K562 (cell line): ENCODE data around the gene TULP1. TPM values are rescaled to one million over a fixed set of nuclear protein-coding genes. Genes with fewer than 3 reads are reported as not detected.

Experiments used
- HMG20A ChIP-seq: fragments of 450-650 bp; formaldehyde crosslinking; conservative IDR thresholded peaks from 2 replicates; pipeline ENCODE4 v1.4.0; 2020; ENCODE audit warnings: mild to moderate bottlenecking, mixed read lengths
- HMG20B ChIP-seq: fragments of 250-450 bp; sonication (Bioruptor Pico); IDR thresholded peaks from 2 replicates; pipeline ENCODE4 v1.5.0; 2021; ENCODE audit warnings: mild to moderate bottlenecking
- ILK ChIP-seq: fragments of 450-650 bp; IDR thresholded peaks from 2 replicates; pipeline ENCODE4 v1.6.1; 2016; ENCODE audit warnings: missing genetic modification characterization, low read depth, mild to moderate bottlenecking, missing compliant biosample characterization, moderate library complexity, borderline replicate concordance
- IRF2 ChIP-seq: sonication (generic); formaldehyde crosslinking; IDR thresholded peaks from 2 replicates; pipeline ENCODE4 v1.8.1; 2022; ENCODE audit warnings: mild to moderate bottlenecking, missing genetic modification reagents
- MCM3 ChIP-seq: fragments of 450-650 bp; IDR thresholded peaks from 2 replicates; pipeline ENCODE4 v1.6.1; 2016
- PHF21A ChIP-seq: fragments of 450-650 bp; IDR thresholded peaks from 2 replicates; pipeline ENCODE4 v1.6.1; 2017; ENCODE audit warnings: low read depth, borderline replicate concordance
- RCOR1 ChIP-seq, 2 experiments: IDR thresholded peaks; 2 replicates each; pipeline ENCODE4 v1.6.1; 2012; ENCODE audit warnings: low read depth in 2 of 2, low read length in 2 of 2, borderline replicate concordance in 1 of 2, improper control_type of control experiment in 1 of 2
- RHOXF2B ChIP-seq: fragments of 250-450 bp; sonication (Bioruptor Pico); conservative IDR thresholded peaks from 2 replicates; pipeline ENCODE4 v1.5.1; 2021
- TAL1 ChIP-seq: fragments of 450-650 bp; IDR thresholded peaks from 2 replicates; pipeline ENCODE4 v1.6.1; 2016; ENCODE audit warnings: mild to moderate bottlenecking
- XRCC3 ChIP-seq: fragments of 450-650 bp; IDR thresholded peaks from 2 replicates; pipeline ENCODE4 v1.6.1; 2017; ENCODE audit warnings: mild to moderate bottlenecking, moderate library complexity
- ZKSCAN8 ChIP-seq: fragments of 200-800 bp; sonication (Bioruptor generic); IDR thresholded peaks from 2 replicates; pipeline ENCODE4 v1.6.1; 2016; ENCODE audit warnings: missing genetic modification characterization, missing compliant biosample characterization
- ZNF696 ChIP-seq: fragments of 250-450 bp; sonication (Bioruptor Pico); conservative IDR thresholded peaks from 2 replicates; pipeline ENCODE4 v1.4.0; 2020; ENCODE audit warnings: mild to moderate bottlenecking, moderate library complexity
- polyA plus RNA-seq, 8 experiments: library from polyadenylated mRNA; depleted of rRNA in 4 of 8; stranded (reverse) in 5 of 8; unstranded in 3 of 8; fragments of >200 nt; fragmentation: Nextera tagmentation in 2 of 8; fragmentation: Illumina TruSeq in 1 of 8; extraction: Ambion mirVana in 2 of 8; extraction: Trizol in 1 of 8; gene quantifications; 2 replicates each; pipeline versions ENCODE4 v1.2.1 to v1.2.3, GENCODE V29; 2011 to 2014; ENCODE audit warnings: inconsistent platforms in 1 of 8, missing spikeins in 1 of 8
- total RNA-seq, 7 experiments: library from RNA; depleted of rRNA in 6 of 7; stranded (reverse); fragments of >200 nt in 6 of 7; fragmentation: Illumina TruSeq in 2 of 7; extraction: Trizol in 2 of 7; gene quantifications; 2 replicates each; pipeline versions ENCODE4 v1.2.1 to v1.2.3, GENCODE V29; 2011 to 2021; ENCODE audit warnings: low replicate concordance in 1 of 7
- TF ChIP-seq, protein P1 (sequence below): fragments of 450-650 bp; IDR thresholded peaks from 2 replicates; pipeline ENCODE4 v1.6.1; 2016; ENCODE audit warnings: antibody characterized with exemption
- TF ChIP-seq, protein P2 (sequence below), 3 experiments: IDR thresholded peaks in 2 of 3; conservative IDR thresholded peaks in 1 of 3; 2 replicates each; pipeline ENCODE4 v1.5.1; 2011 to 2012; ENCODE audit warnings: low read length in 3 of 3, mild to moderate bottlenecking in 3 of 3, control low read depth in 2 of 3, improper control_type of control experiment in 1 of 3, inconsistent platforms in 1 of 3, low read depth in 1 of 3, mixed read lengths in 1 of 3, moderate library complexity in 1 of 3; ENCODE audit not compliant: insufficient read depth in 2 of 3
- TF ChIP-seq, protein P3 (sequence below): sonication (generic); formaldehyde crosslinking; IDR thresholded peaks from 2 replicates; pipeline ENCODE4 v1.8.0; 2022; ENCODE audit warnings: mild to moderate bottlenecking, missing genetic modification reagents
- TF ChIP-seq, protein P4 (sequence below): sonication (generic); formaldehyde crosslinking; IDR thresholded peaks from 2 replicates; pipeline ENCODE4 v1.8.1; 2023; ENCODE audit warnings: mild to moderate bottlenecking, missing genetic modification reagents
- TF ChIP-seq, protein P5 (sequence below): fragments of 250-450 bp; sonication (Bioruptor Pico); IDR thresholded peaks from 2 replicates; pipeline ENCODE4 v1.5.0; 2020; ENCODE audit warnings: mild to moderate bottlenecking, borderline replicate concordance

The TULP1 gene
- total and polyA plus RNA-seq, 9 of the 15 experiments (the other 6 are each of a cell fraction or from before 2014, with no cell fraction given) = 0.06 to 0.17 (median 0.09) TPM; not detected in 6

DNA sequence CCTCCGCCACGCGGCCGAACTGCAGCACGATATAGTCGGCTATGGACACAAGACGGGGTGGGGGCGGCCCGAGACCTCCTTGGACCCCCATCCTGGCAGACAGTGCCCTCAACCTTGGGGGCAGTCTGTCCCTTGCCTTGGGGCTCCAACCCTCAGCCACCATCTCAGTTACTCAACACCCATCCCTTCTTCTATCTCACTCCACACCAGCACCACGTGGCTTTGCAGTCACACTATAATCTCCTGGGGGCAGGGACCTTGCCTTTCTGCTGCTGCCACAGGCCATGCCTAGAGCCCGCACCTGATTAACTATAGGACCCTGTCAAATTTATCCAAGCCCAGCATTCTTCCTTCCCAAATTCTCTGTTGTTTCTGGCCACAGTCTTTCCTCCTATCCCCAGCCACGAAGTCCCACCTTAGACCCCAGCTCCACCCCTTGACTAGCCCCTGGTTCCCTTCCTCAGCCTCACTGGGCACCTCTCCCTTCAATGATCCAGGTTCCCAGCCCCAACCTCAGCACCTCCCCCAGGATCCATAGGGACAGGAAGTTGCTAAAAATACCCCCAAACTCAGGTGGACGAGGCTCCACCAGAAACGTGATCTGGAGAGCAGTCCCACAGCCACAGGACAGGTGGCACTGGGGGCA, 14.2 kb downstream of the TULP1 start (continued):
- TF ChIP-seq HMG20B (CRISPR knock-in tag) (no peak), RCOR1 (IDR thresholded peaks at IDR 0.05; ENCODE audit: borderline replicate concordance in 1 of 2, low read depth in 2 of 2, low read length in 2 of 2) (no peak), ZKSCAN8 (CRISPR knock-in tag) (no peak), MCM3 (no peak), XRCC3 (no peak), ILK (no peak), TAL1 (no peak; the same call in 1 of the 2 replicates), IRF2 (CRISPR knock-in tag) (no peak), RHOXF2B (CRISPR knock-in tag) (no peak), PHF21A (no peak), HMG20A (no peak), ZNF696 (CRISPR knock-in tag) (no peak)
- TF ChIP-seq, protein P1, sequence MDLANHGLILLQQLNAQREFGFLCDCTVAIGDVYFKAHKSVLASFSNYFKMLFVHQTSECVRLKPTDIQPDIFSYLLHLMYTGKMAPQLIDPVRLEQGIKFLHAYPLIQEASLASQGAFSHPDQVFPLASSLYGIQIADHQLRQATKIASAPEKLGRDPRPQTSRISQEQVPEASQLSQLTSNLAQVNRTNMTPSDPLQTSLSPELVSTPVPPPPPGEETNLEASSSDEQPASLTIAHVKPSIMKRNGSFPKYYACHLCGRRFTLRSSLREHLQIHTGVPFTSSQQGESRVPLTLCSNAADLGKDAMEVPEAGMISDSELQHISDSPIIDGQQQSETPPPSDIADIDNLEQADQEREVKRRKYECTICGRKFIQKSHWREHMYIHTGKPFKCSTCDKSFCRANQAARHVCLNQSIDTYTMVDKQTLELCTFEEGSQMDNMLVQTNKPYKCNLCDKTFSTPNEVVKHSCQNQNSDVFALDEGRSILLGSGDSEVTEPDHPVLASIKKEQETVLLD = no peak
- TF ChIP-seq, protein P2, sequence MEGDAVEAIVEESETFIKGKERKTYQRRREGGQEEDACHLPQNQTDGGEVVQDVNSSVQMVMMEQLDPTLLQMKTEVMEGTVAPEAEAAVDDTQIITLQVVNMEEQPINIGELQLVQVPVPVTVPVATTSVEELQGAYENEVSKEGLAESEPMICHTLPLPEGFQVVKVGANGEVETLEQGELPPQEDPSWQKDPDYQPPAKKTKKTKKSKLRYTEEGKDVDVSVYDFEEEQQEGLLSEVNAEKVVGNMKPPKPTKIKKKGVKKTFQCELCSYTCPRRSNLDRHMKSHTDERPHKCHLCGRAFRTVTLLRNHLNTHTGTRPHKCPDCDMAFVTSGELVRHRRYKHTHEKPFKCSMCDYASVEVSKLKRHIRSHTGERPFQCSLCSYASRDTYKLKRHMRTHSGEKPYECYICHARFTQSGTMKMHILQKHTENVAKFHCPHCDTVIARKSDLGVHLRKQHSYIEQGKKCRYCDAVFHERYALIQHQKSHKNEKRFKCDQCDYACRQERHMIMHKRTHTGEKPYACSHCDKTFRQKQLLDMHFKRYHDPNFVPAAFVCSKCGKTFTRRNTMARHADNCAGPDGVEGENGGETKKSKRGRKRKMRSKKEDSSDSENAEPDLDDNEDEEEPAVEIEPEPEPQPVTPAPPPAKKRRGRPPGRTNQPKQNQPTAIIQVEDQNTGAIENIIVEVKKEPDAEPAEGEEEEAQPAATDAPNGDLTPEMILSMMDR (IDR thresholded peaks at IDR 0.05 in 2 of 3, conservative IDR thresholded peaks at IDR 0.05 in 1 of 3; ENCODE audit: insufficient read depth in 2 of 3, low read depth in 1 of 3, low read length in 3 of 3) = no peak
- TF ChIP-seq, protein P3, sequence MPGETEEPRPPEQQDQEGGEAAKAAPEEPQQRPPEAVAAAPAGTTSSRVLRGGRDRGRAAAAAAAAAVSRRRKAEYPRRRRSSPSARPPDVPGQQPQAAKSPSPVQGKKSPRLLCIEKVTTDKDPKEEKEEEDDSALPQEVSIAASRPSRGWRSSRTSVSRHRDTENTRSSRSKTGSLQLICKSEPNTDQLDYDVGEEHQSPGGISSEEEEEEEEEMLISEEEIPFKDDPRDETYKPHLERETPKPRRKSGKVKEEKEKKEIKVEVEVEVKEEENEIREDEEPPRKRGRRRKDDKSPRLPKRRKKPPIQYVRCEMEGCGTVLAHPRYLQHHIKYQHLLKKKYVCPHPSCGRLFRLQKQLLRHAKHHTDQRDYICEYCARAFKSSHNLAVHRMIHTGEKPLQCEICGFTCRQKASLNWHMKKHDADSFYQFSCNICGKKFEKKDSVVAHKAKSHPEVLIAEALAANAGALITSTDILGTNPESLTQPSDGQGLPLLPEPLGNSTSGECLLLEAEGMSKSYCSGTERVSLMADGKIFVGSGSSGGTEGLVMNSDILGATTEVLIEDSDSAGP (CRISPR knock-in tag) = no peak; the same call in 1 of the 2 replicates
- TF ChIP-seq, protein P4, sequence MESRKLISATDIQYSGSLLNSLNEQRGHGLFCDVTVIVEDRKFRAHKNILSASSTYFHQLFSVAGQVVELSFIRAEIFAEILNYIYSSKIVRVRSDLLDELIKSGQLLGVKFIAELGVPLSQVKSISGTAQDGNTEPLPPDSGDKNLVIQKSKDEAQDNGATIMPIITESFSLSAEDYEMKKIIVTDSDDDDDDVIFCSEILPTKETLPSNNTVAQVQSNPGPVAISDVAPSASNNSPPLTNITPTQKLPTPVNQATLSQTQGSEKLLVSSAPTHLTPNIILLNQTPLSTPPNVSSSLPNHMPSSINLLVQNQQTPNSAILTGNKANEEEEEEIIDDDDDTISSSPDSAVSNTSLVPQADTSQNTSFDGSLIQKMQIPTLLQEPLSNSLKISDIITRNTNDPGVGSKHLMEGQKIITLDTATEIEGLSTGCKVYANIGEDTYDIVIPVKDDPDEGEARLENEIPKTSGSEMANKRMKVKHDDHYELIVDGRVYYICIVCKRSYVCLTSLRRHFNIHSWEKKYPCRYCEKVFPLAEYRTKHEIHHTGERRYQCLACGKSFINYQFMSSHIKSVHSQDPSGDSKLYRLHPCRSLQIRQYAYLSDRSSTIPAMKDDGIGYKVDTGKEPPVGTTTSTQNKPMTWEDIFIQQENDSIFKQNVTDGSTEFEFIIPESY (CRISPR knock-in tag) = no peak
- TF ChIP-seq, protein P5, sequence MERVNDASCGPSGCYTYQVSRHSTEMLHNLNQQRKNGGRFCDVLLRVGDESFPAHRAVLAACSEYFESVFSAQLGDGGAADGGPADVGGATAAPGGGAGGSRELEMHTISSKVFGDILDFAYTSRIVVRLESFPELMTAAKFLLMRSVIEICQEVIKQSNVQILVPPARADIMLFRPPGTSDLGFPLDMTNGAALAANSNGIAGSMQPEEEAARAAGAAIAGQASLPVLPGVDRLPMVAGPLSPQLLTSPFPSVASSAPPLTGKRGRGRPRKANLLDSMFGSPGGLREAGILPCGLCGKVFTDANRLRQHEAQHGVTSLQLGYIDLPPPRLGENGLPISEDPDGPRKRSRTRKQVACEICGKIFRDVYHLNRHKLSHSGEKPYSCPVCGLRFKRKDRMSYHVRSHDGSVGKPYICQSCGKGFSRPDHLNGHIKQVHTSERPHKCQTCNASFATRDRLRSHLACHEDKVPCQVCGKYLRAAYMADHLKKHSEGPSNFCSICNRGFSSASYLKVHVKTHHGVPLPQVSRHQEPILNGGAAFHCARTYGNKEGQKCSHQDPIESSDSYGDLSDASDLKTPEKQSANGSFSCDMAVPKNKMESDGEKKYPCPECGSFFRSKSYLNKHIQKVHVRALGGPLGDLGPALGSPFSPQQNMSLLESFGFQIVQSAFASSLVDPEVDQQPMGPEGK (CRISPR knock-in tag) = no peak
